GM12875 (cell line): Measurements from ENCODE around the gene ATP13A3.

ENCODE experiments used
- H3K4me3 ChIP-seq: one replicate; pipeline ENCODE4 v1.5.1; 2011; ENCODE audit warnings: low read depth, low read length, control low read depth
- CTCF ChIP-seq: IDR thresholded peaks from 2 replicates; pipeline ENCODE4 v1.5.1; 2011; ENCODE audit warnings: low read depth, mild to moderate bottlenecking, control low read depth, inconsistent platforms, low read length, moderate library complexity, borderline replicate concordance; ENCODE audit not compliant: insufficient read depth

Gene ATP13A3

GRCh38 chr3:194354315-194354714, 132.5 kb downstream of the ATP13A3 start:
- TF ChIP-seq CTCF: no peak
- no peak overlapping the region for H3K4me3 ChIP-seq
